K562 (cell line): ENCODE measurements around the gene ELP5. TPM values are rescaled to one million over a fixed set of nuclear protein-coding genes. Genes with fewer than 3 reads are reported as not detected.

Experiments used
- CHD2 ChIP-seq: IDR thresholded peaks from 2 replicates; pipeline ENCODE4 v1.6.1; 2011; ENCODE audit warnings: low read depth, low read length
- COPS2 ChIP-seq: fragments of 450-650 bp; conservative IDR thresholded peaks from 2 replicates; pipeline ENCODE4 v1.6.1; 2016; ENCODE audit warnings: mild to moderate bottlenecking, moderate library complexity
- L3MBTL2 ChIP-seq: fragments of 450-650 bp; IDR thresholded peaks from 2 replicates; pipeline ENCODE4 v1.6.1; 2016; ENCODE audit warnings: mild to moderate bottlenecking, moderate library complexity
- POLR2G ChIP-seq: fragments of 200-400 bp; formaldehyde crosslinking; IDR thresholded peaks from 2 replicates; pipeline ENCODE4 v1.6.1; 2017; ENCODE audit warnings: low read depth, mild to moderate bottlenecking, antibody characterized with exemption, low read length, moderate library complexity
- TFAM ChIP-seq: fragments of 250-450 bp; sonication (Bioruptor Pico); conservative IDR thresholded peaks from 2 replicates; pipeline ENCODE4 v1.5.0; 2021; ENCODE audit warnings: mild to moderate bottlenecking, moderate library complexity
- ZNF79 ChIP-seq: fragments of 250-450 bp; sonication (Bioruptor Pico); IDR thresholded peaks from 2 replicates; pipeline ENCODE4 v1.4.0; 2020; ENCODE audit warnings: low read depth, mild to moderate bottlenecking, moderate library complexity
- polyA plus RNA-seq, 8 experiments: library from polyadenylated mRNA; depleted of rRNA in 4 of 8; stranded (reverse) in 5 of 8; unstranded in 3 of 8; fragments of >200 nt; fragmentation: Nextera tagmentation in 2 of 8; fragmentation: Illumina TruSeq in 1 of 8; extraction: Ambion mirVana in 2 of 8; extraction: Trizol in 1 of 8; gene quantifications; 2 replicates each; pipeline versions ENCODE4 v1.2.1 to v1.2.3, GENCODE V29; 2011 to 2014; ENCODE audit warnings: inconsistent platforms in 1 of 8, missing spikeins in 1 of 8
- total RNA-seq, 7 experiments: library from RNA; depleted of rRNA in 6 of 7; stranded (reverse); fragments of >200 nt in 6 of 7; fragmentation: Illumina TruSeq in 2 of 7; extraction: Trizol in 2 of 7; gene quantifications; 2 replicates each; pipeline versions ENCODE4 v1.2.1 to v1.2.3, GENCODE V29; 2011 to 2021; ENCODE audit warnings: low replicate concordance in 1 of 7
- TF ChIP-seq, protein P1 (sequence below): fragments of 450-650 bp; IDR thresholded peaks from 2 replicates; pipeline ENCODE4 v1.6.1; 2016; ENCODE audit warnings: mild to moderate bottlenecking, moderate library complexity
- TF ChIP-seq, protein P2 (sequence below): fragments of 250-450 bp; sonication (Bioruptor Pico); IDR thresholded peaks from 2 replicates; pipeline ENCODE4 v1.4.0; 2020; ENCODE audit warnings: mild to moderate bottlenecking, moderate library complexity, borderline replicate concordance
- TF ChIP-seq, protein P3 (sequence below): IDR thresholded peaks from 3 replicates; pipeline ENCODE4 v1.6.1; 2011; ENCODE audit warnings: borderline replicate concordance, mild to moderate bottlenecking, moderate library complexity; ENCODE audit not compliant: insufficient read length; ENCODE audit errors: extremely low read depth

Gene ELP5
- total and polyA plus RNA-seq, 9 of the 15 experiments (the other 6 are each of a cell fraction or from before 2014, with no cell fraction given), result 25.7 to 77.9 (median 52.9) TPM

DNA sequence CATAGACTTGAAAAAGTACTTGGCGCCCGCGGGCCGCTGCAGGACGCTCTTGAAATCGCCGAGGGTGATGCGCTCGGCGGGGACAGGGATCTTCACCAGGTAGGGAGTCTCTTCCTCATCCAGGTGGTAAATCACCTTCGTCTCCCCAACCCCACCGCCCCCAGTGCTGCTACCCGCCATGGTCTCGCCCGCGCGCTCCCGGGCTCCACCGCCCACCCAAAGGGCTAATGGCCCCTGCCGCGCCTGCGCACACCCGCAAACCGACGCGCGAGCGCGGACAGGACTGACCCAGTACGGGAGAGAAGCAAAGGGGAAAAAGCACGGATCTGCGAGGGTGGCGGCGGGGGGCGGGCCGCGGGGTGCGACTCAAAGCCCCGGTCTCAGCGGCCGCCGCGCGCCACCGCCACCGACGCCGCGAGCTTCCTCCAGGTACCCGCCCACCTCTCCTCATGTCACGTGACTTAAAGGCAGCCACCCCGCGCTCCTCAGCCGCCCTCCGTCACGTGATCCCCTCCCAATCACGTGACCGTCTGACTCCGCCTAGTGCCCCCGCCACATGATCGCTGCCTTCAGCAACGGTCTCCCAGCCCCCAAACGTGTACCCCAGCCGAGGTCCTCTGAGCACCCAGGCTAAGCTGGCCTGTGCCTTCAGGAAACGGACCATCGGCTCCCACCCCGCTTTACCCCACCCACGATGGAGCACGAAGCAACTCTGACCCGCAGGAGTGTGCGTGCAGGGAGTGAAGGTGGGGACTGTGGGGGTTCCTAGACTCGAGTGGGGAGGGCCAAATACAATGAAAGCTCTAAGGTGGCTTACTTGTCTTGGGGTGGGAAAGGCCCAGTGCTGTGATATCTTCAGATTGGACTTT, 17.7 kb upstream of the ELP5 start, which contains the start of gene DVL2 (continued):
- TF ChIP-seq, protein P1, sequence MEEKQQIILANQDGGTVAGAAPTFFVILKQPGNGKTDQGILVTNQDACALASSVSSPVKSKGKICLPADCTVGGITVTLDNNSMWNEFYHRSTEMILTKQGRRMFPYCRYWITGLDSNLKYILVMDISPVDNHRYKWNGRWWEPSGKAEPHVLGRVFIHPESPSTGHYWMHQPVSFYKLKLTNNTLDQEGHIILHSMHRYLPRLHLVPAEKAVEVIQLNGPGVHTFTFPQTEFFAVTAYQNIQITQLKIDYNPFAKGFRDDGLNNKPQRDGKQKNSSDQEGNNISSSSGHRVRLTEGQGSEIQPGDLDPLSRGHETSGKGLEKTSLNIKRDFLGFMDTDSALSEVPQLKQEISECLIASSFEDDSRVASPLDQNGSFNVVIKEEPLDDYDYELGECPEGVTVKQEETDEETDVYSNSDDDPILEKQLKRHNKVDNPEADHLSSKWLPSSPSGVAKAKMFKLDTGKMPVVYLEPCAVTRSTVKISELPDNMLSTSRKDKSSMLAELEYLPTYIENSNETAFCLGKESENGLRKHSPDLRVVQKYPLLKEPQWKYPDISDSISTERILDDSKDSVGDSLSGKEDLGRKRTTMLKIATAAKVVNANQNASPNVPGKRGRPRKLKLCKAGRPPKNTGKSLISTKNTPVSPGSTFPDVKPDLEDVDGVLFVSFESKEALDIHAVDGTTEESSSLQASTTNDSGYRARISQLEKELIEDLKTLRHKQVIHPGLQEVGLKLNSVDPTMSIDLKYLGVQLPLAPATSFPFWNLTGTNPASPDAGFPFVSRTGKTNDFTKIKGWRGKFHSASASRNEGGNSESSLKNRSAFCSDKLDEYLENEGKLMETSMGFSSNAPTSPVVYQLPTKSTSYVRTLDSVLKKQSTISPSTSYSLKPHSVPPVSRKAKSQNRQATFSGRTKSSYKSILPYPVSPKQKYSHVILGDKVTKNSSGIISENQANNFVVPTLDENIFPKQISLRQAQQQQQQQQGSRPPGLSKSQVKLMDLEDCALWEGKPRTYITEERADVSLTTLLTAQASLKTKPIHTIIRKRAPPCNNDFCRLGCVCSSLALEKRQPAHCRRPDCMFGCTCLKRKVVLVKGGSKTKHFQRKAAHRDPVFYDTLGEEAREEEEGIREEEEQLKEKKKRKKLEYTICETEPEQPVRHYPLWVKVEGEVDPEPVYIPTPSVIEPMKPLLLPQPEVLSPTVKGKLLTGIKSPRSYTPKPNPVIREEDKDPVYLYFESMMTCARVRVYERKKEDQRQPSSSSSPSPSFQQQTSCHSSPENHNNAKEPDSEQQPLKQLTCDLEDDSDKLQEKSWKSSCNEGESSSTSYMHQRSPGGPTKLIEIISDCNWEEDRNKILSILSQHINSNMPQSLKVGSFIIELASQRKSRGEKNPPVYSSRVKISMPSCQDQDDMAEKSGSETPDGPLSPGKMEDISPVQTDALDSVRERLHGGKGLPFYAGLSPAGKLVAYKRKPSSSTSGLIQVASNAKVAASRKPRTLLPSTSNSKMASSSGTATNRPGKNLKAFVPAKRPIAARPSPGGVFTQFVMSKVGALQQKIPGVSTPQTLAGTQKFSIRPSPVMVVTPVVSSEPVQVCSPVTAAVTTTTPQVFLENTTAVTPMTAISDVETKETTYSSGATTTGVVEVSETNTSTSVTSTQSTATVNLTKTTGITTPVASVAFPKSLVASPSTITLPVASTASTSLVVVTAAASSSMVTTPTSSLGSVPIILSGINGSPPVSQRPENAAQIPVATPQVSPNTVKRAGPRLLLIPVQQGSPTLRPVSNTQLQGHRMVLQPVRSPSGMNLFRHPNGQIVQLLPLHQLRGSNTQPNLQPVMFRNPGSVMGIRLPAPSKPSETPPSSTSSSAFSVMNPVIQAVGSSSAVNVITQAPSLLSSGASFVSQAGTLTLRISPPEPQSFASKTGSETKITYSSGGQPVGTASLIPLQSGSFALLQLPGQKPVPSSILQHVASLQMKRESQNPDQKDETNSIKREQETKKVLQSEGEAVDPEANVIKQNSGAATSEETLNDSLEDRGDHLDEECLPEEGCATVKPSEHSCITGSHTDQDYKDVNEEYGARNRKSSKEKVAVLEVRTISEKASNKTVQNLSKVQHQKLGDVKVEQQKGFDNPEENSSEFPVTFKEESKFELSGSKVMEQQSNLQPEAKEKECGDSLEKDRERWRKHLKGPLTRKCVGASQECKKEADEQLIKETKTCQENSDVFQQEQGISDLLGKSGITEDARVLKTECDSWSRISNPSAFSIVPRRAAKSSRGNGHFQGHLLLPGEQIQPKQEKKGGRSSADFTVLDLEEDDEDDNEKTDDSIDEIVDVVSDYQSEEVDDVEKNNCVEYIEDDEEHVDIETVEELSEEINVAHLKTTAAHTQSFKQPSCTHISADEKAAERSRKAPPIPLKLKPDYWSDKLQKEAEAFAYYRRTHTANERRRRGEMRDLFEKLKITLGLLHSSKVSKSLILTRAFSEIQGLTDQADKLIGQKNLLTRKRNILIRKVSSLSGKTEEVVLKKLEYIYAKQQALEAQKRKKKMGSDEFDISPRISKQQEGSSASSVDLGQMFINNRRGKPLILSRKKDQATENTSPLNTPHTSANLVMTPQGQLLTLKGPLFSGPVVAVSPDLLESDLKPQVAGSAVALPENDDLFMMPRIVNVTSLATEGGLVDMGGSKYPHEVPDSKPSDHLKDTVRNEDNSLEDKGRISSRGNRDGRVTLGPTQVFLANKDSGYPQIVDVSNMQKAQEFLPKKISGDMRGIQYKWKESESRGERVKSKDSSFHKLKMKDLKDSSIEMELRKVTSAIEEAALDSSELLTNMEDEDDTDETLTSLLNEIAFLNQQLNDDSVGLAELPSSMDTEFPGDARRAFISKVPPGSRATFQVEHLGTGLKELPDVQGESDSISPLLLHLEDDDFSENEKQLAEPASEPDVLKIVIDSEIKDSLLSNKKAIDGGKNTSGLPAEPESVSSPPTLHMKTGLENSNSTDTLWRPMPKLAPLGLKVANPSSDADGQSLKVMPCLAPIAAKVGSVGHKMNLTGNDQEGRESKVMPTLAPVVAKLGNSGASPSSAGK, result peak; percentile 77
- TF ChIP-seq CHD2, result peak; percentile 30; the same call in 1 of the 2 replicates
- TF ChIP-seq, protein P2, sequence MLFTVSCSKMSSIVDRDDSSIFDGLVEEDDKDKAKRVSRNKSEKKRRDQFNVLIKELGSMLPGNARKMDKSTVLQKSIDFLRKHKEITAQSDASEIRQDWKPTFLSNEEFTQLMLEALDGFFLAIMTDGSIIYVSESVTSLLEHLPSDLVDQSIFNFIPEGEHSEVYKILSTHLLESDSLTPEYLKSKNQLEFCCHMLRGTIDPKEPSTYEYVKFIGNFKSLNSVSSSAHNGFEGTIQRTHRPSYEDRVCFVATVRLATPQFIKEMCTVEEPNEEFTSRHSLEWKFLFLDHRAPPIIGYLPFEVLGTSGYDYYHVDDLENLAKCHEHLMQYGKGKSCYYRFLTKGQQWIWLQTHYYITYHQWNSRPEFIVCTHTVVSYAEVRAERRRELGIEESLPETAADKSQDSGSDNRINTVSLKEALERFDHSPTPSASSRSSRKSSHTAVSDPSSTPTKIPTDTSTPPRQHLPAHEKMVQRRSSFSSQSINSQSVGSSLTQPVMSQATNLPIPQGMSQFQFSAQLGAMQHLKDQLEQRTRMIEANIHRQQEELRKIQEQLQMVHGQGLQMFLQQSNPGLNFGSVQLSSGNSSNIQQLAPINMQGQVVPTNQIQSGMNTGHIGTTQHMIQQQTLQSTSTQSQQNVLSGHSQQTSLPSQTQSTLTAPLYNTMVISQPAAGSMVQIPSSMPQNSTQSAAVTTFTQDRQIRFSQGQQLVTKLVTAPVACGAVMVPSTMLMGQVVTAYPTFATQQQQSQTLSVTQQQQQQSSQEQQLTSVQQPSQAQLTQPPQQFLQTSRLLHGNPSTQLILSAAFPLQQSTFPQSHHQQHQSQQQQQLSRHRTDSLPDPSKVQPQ (CRISPR knock-in tag), result no peak
- TF ChIP-seq TFAM, result no peak
- no peak for TF ChIP-seq ZNF79 (CRISPR knock-in tag)
- TF ChIP-seq, protein P3, sequence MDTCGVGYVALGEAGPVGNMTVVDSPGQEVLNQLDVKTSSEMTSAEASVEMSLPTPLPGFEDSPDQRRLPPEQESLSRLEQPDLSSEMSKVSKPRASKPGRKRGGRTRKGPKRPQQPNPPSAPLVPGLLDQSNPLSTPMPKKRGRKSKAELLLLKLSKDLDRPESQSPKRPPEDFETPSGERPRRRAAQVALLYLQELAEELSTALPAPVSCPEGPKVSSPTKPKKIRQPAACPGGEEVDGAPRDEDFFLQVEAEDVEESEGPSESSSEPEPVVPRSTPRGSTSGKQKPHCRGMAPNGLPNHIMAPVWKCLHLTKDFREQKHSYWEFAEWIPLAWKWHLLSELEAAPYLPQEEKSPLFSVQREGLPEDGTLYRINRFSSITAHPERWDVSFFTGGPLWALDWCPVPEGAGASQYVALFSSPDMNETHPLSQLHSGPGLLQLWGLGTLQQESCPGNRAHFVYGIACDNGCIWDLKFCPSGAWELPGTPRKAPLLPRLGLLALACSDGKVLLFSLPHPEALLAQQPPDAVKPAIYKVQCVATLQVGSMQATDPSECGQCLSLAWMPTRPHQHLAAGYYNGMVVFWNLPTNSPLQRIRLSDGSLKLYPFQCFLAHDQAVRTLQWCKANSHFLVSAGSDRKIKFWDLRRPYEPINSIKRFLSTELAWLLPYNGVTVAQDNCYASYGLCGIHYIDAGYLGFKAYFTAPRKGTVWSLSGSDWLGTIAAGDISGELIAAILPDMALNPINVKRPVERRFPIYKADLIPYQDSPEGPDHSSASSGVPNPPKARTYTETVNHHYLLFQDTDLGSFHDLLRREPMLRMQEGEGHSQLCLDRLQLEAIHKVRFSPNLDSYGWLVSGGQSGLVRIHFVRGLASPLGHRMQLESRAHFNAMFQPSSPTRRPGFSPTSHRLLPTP, result no peak
- TF ChIP-seq L3MBTL2, result peak; percentile 65
- TF ChIP-seq POLR2G, result peak; percentile 93
- TF ChIP-seq COPS2, result no peak
